D721Med (cell line): ENCODE measurements around the gene MEIG1.
"Not testable (repeated sequence)": the region's sequence is repeated elsewhere in the genome, so short reads cannot be mapped to it uniquely, and the experiment has no call there.

Experiments used
- DNase-seq: peaks from one replicate; pipeline ENCODE4 v3.0.0; 2011; ENCODE audit warnings: low spot score; ENCODE audit not compliant: insufficient read length
- FAIRE-seq: peaks from 2 replicates; lab custom pipeline; 2011; peaks lifted over from hg19 to GRCh38; lab: Jason Lieb, UNC
- CTCF ChIP-seq: IDR thresholded peaks from 2 replicates; pipeline ENCODE4 v1.5.1; 2012; ENCODE audit warnings: mild to moderate bottlenecking, control low read depth; ENCODE audit not compliant: insufficient read depth; ENCODE audit errors: missing control alignments

Gene MEIG1

GRCh38 chr10:14925268-14925667 is 33.9 kb upstream of the MEIG1 start:
- no peak for TF ChIP-seq CTCF

GRCh38 chr10:14926061-14926470 is 33.1 kb upstream of the MEIG1 start:
- no peak for TF ChIP-seq CTCF
- DNase-seq (no peak), FAIRE-seq (no peak)

More at GRCh38 chr10:14925268-14925667, 33.9 kb upstream of the MEIG1 start:
- no peak for DNase-seq
- FAIRE-seq: no peak

- DNase-seq: no peak
- no peak for TF ChIP-seq CTCF
- FAIRE-seq: no peak
These were observed 32.3 kb upstream of the MEIG1 start for GRCh38 chr10:14926722-14927416.

- no peak for TF ChIP-seq CTCF
- no peak for DNase-seq
- FAIRE-seq: no peak
These were observed 28.6 kb upstream of the MEIG1 start for GRCh38 chr10:14930610-14931009.

GRCh38 chr10:14936584-14936983 is 22.6 kb upstream of the MEIG1 start:
- FAIRE-seq (no peak), DNase-seq (no peak)
- no peak for TF ChIP-seq CTCF

GRCh38 chr10:14938971-14939370 is 20.2 kb upstream of the MEIG1 start:
- not testable (repeated sequence) for DNase-seq, FAIRE-seq

- FAIRE-seq, DNase-seq: not testable (repeated sequence)
These were observed 16.8 kb upstream of the MEIG1 start for GRCh38 chr10:14942147-14942949.

- not testable (repeated sequence) for DNase-seq, FAIRE-seq
These were observed 16.2 kb upstream of the MEIG1 start for GRCh38 chr10:14942950-14943338.
